Measurements from ENCODE around the gene LRRC63.
"Not testable (repeated sequence)": the region's sequence is repeated elsewhere in the genome, so short reads cannot be mapped to it uniquely, and the experiment has no call there.

LRRC63 gene

DNA sequence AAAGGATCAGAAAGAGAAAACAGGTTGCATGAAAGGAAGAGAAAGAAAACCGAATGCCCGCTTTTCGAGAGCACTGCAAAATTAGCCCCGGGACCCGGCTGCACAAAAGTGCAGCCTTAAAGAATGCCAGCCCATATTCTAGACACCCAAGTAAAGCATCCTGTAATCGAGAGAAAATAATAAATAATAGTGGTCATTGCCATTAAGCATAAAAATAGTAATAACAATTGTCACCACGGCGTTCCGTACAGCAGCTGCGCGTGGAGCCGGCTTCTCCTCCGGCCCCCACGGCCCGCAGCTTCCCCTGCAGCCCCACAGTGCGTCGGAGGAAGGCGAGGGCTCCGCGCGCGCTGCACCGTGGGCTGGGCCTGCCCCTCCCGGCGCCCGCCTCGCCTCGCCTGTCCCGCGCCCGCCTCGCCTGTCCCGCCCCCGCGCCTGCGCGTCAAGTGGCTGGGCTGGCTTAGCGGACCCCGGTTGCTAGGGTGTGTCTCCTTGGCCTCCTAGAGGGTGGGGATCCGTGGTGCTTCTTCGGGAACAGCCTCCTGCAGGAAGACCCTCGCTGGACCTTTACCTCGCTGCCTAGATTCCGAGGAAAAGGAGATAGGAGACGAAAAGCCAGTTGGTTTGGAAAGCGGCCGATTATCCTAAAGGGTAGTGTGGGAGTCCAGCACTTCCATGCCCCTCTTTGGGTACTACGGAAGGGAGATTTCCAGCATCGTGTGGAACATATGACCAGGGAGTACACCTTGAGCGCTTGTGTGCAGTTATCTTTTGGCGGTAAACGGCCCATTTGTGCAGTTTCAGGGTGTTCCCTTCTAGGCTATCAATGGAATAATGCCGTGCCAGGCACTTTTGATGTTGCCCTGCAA is at the start of gene LRRC63:
LRRC63 (plus strand) TSS at position 446 of the 869 bp plus-strand sequence. CDS start 1,107 bp downstream, outside the sequence.
- peak; percentile 61 to 77 (median 73) for DNase-seq (ENCODE audit: low read depth in 2 of 3, low spot score in 1 of 3)

DNA sequence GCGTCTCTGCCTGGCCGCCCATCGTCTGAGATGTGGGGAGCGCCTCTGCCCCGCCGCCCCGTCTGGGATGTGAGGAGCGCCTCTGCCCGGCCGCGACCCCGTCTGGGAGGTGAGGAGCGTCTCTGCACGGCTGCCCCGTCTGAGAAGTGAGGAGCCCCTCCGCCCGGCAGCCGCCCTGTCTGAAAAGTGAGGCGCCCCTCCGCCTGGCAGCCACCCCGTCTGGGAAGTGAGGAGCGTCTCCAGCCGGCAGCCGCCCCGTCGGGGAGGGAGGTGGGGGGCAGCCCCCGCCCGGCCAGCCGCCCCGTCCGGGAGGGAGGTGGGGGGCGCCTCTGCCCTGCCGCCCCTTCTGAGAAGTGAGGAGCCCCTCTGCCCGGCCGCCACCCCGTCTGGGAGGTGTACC is 49.0 kb upstream of the LRRC63 start:
- DNase-seq (ENCODE audit: low read depth in 2 of 3, low spot score in 1 of 3): not testable (repeated sequence)

- no peak for DNase-seq (ENCODE audit: low read depth in 2 of 3, low spot score in 1 of 3)
Observed at GRCh38 chr13:46164661-46165060, 47.1 kb upstream of the LRRC63 start.

DNA sequence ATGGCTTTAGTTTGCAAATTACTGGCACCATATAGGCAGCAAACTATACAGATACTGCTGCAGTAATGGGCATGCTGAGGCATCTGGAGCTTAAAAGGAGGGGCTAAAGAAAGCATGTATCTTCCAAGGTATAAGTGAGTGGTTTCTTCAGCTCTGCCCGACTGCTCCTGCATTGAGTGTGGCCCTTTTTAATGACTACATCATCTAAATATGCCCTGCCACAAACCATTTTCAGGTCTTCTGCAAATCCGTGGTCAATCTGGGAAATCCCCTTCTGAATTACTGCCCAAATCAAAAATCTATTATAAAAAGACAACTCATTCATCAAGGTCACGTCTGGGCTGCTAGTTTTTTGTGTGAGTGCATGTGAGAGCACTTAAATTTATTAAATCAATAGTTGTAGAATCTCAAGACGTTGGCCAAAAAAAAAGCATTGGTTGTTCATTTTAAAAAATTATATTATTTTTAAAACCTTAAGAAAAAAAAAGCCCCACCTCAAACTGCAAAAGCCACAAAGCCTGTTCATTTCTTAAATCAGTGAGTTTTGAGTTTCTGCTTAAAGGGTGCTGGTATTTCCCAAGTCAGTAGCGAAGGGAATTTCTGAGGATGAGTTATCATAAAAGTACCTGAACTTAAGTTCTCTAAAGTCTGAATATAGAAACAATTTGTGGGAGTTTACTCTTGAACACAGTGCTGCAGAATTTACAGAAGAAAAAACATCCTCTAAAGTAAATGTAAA is 46.1 kb upstream of the LRRC63 start:
- peak in 2 of 3 donors; percentile 46 to 47 for DNase-seq (ENCODE audit: low read depth in 2 of 3, low spot score in 1 of 3)

GRCh38 chr13:46166224-46166584 is 45.5 kb upstream of the LRRC63 start:
- DNase-seq (ENCODE audit: low read depth in 2 of 3, low spot score in 1 of 3): no peak

DNA sequence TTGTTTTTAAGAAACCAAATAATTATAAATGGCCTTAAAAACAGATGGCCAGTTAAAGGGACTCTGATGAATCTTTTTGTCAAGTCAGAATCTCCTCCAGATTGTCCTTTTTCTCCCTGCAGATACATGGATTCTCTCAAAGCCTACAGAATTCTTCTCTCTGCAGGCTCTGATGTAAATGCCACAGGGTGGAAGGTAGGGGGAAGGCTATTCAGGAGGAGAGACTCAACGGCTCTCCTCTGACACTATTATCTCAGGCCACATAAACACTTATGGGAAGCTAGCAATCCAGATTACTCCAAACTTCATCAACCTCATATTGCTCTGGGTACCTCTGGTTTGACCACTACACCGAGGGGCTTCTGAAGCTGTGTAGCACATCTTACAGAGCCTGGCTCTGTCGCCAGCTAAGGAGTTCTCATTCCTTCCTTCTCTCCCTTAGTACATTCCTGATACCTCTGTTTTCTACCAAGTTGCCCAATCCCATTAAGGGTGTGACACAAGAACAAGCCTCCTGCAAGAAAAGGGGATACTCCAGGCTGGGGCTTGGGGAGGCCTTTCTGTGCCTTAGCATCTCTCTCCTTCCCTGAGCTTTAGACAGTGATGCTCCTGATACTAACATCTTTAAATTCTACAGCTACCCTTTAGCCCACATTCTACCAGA is 44.6 kb upstream of the LRRC63 start:
- DNase-seq (ENCODE audit: low read depth in 2 of 3, low spot score in 1 of 3): no peak

GRCh38 chr13:46168341-46168740 is 43.4 kb upstream of the LRRC63 start:
- DNase-seq (ENCODE audit: low read depth in 2 of 3, low spot score in 1 of 3): peak in 2 of 3 donors; percentile 53 to 55

DNA sequence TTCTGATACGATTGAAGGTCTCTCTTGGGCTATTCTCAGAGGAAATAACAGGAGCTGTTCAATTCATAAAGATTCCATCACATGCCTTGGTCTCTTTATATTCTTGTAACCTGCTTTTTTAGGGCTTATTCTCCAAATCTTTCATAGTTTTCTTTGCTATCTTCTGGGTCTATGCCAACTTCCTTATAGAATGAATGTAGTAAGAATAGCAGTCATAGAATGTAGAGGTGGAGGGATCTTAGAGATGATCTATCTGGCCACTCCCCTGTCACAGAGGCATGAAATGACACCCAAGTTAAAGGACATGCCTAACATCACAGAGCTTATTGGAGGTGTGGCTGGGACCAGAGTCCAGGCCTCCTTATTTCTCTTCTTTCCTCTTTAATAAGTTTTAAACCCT is 42.9 kb upstream of the LRRC63 start:
- no peak for DNase-seq (ENCODE audit: low read depth in 2 of 3, low spot score in 1 of 3)

DNA sequence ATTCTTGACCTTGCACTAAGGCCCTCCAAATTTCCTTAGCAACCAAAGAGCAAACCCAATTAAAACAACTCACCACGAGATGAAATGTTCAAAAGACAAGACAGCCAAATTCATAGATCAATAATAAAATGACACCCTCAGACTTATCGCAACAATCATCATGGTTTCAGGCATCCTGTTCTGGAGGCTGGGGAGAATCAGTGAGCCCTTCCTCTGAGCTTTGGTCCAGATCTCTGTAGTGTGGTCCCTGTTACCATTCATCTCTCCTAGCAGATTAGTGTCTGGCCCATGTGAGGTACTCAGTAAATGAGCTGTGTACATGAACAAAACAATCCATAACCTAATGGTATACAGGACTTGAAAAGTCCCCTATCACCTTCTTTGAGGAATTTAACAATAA is 42.0 kb upstream of the LRRC63 start:
- DNase-seq (ENCODE audit: low read depth in 2 of 3, low spot score in 1 of 3): no peak

DNA sequence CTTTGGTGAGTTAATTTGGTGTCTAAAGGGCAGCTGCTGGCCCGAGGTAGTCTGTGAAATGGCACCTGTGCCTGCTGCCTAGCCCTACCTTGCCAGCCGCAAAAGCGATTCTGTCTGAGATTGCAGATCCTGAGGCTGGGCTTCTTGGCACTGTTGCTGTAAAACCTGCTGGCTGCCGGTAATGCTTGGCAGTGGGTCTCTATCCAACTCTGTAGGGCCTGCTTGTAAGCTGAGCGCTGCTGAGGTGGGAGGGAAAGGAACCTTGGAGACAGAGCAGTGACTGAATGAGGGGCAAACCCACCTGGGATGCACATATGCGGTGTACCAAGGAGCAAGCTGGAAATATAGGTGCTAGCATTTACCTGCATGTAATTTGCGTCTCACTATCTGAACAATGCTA is 41.5 kb upstream of the LRRC63 start:
- DNase-seq (ENCODE audit: low read depth in 2 of 3, low spot score in 1 of 3): no peak

GRCh38 chr13:46170687-46171086 is 41.0 kb upstream of the LRRC63 start:
- DNase-seq (ENCODE audit: low read depth in 2 of 3, low spot score in 1 of 3): no peak

DNA sequence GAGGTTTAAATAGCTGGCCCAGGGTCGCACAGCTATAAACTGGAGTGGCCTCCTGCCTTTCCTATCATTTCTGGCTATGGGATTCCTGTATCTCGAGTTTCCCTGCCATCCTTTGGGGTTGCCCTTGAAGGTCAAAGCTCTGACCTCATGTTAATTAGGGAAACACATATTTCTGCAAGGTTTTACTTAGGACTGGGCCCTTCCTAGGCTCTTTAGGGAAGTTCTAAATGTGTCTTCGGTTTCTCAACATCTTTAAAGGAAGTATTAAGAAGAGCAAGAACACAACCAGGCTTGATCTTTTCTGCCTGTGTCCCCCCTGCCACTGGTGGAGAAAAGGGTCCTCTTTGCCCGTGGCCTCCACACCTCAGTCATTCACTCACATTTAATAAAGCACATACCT is 40.5 kb upstream of the LRRC63 start:
- DNase-seq (ENCODE audit: low read depth in 2 of 3, low spot score in 1 of 3): no peak

GRCh38 chr13:46171739-46172138 is 40.0 kb upstream of the LRRC63 start:
- no peak for DNase-seq (ENCODE audit: low read depth in 2 of 3, low spot score in 1 of 3)

DNA sequence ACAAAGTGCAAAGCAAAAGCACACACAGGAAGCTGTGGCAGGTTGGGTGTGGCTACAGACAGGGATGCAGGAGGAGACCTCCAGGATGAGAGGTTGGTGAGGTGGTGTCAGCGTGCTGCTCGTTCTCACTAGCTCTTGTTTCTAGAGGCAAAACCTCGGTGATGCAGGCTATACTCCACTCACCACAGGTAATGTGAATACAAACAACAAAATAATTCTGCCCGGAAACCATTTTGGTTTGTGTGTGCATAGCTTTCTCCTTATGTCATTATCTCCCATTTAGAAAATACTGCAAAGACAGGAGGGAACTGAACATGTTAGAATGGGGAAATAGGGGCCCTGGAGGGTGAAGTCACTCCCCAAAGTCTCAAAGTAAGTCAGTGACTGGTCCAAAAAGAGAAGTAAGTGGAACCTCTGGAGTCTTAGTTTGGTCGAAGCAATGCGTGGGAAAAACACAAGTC is 39.2 kb upstream of the LRRC63 start:
- no peak for DNase-seq (ENCODE audit: low read depth in 2 of 3, low spot score in 1 of 3)

DNA sequence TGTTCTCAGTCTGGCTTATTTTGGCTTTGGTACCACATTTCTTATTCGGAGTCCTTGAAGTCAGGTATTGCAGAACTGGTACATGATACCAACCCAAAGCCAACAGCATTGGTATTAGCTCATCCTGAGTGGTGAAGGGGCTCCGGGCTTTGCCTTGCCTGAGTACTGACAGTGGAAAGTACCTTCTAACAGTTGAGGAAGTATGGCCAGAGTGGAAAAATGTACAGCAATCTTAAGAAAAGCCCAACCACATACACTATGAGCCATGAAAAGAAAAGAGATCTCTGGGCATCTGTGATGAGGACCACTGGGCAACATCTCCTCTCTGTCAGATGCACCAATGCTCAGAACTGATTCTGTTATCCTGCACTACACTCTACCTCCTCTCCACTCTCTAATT is 38.1 kb upstream of the LRRC63 start:
- DNase-seq (ENCODE audit: low read depth in 2 of 3, low spot score in 1 of 3): no peak

DNA sequence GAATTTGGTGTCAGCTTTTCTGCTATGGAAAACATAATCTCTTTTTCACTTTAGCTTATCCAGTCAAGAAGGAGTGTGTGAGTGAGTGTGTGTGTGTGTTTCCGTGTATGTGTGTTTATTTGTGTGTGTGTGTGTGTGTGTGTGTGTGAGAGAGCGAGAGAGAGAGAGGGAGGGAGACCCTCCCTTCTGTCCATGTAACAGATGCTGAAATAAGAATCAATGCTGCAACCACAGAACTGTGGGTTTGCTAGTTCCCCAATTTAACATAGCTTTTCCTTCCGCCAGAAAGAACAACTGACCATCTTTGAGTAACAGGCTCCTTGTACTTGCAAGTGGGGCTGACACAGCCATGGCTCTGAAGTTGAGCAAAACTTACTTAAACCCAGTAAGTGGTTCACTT is 35.0 kb upstream of the LRRC63 start:
- DNase-seq (ENCODE audit: low read depth in 2 of 3, low spot score in 1 of 3): no peak

DNA sequence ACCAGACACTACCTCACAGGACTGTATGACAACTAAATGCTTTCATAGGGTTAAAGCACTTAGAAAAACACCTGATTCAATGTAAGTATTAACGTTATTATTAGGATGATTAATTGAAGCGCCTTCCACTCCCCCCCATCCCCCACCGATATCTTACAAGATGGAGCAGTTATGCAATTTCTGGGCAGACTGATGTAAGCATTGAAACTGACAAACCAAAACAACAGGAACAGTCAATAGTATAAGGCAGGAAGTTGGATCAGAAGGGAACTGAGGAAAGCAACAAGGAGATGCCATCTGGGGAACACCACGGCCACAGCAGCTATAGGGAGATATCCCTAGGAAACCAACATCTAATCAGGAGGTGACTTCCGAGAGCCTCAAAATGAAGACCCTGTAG is 33.6 kb upstream of the LRRC63 start:
- no peak for DNase-seq (ENCODE audit: low read depth in 2 of 3, low spot score in 1 of 3)

GRCh38 chr13:46178821-46179220 is 32.9 kb upstream of the LRRC63 start:
- no peak for DNase-seq (ENCODE audit: low read depth in 2 of 3, low spot score in 1 of 3)

DNA sequence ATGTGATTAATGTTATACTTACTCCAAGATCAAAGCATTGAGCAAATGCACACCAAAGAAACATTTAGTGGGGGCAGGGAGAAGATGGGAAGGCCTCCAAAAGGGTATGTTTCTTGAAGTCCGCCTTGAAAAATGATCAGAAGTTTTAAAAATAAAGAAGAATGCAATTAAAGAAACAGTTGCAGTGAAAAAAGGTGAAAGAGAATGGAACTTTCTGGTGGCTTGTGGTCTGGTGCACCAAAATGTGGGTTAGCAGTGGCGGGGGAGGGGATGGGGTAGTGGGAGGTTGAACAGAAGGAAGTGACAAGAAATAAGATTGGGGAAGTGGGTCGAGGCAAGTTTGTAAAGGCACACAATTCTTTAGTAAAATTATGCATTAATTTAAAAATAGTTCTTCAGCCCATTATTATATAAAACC is 32.2 kb upstream of the LRRC63 start:
- DNase-seq (ENCODE audit: low read depth in 2 of 3, low spot score in 1 of 3): peak; percentile 60 to 73 (median 70)

DNA sequence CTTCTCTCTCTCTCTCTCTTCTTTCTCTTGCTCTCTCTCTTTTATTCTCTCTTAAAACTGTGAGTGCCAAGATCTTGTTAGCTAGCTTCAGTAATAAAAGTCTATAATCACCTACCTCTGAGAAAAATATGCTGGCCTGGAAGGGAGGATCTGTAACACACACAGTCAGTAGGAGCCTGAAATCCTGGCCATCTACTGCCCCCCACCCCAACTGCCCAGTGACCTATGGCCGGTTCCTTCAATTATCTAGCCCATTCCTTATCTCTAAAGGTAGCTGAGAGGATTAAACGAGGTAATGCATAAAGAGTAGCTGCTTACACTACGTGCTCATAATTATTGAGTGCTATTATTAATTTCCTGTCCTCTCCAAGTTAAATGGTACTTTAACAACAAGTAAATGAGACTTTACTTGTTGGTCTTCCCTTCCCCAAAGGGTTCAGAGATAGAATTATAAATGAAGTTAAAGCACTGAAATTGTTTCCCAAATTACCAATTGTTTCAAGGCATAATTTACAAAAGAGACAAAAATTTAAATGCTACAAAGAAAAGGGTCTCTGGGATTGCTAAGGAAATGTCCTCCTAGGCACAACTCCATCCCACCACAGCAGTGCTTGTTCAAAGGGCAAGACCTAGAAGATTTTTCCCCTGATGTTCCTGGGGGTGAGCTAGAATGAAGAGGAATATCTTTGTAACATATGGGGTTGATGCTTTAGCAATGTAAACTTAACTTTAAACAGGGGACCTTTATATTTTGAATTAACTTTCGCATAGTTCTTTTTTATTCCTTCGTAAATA is 31.6 kb upstream of the LRRC63 start:
- no peak for DNase-seq (ENCODE audit: low read depth in 2 of 3, low spot score in 1 of 3)

DNA sequence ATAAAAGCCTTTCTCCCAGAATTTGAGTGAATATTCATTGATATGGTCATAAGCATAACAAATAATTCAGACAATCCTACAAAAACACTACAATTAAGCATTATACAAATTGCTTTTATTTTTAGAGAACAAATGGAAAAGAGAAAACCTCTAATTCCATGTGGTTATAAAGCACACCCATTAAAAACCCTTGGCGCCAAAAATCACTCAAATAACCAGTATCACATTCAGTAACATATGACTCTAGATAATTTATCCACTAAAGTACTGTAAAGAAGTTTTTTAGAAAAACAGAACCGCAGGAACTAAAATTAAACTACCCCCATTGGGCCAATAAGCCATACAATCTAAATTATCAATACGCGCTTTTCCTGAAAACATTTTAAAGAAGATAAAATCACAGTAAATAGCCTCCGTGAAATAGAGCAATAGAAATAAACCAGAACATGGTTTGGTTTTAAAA is 30.3 kb upstream of the LRRC63 start:
- DNase-seq (ENCODE audit: low read depth in 2 of 3, low spot score in 1 of 3): no peak

Data from stimulated activated CD4-positive, alpha-beta T cell treated with anti-CD3 and anti-CD28 coated beads, Interleukin-12 subunit alpha, Interleukin-12 subunit beta, amount 100 ng/mL, for 48 hours (primary cell).